ENCODE data around the gene CDC27.
A peak's percentile ranks its signal among the peaks of the same experiment; 100 is the strongest.
"Not testable (repeated sequence)": the region's sequence is repeated elsewhere in the genome, so short reads cannot be mapped to it uniquely, and the experiment has no call there.

CDC27 gene

DNA sequence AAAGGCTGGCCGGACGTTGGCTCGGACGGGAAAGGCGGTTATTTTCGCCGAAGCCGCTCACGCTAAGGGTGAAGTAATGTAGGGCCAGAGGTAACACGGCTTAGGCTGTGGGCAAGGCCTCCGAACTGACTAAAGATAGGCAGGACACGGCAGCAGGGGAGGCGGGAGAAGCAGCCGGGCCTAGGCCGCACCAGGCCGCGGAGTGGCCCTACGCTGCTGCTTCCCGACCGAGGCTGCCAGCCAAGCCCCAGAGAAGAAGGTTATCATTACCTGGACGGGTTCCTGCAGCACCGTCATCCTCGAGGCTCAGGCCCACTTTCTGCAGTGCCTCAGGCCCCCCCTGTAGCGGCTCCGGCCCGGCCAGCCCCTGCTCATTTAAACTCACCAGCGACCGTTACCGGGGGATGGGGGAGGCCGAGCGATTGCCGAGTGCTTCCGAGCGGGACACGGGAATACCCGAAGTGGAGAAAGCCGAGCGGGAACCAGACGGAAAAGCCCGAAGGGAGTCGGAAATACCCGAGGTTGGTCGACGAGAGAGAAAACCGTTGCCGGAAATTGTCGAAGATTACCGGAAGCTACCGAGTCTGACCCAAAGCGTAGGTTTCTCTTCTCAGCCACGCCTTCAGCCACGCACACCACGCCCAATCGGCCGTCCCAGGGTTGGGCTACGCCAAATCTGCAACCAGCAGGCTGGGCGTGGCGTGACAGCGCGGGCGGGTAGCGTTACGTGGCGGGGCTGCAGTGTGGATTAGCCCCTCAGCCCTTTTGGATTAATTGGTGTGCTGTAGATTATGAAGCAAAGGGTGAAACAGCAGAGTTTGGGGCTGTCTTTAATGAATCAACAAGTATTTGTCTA is at the start of gene CDC27:
Gene CDC27, minus strand, starts transcription at position 420 of the 856 bp plus-strand sequence. Its CDS starts 123 bp downstream, at position 297.
- DNase-seq = peak; percentile 100

- no peak for DNase-seq
Observed at GRCh38 chr17:47238321-47239010, 49.4 kb upstream of the CDC27 start.

- DNase-seq = no peak
Observed at GRCh38 chr17:47237841-47238240, 48.7 kb upstream of the CDC27 start.

- no peak for DNase-seq
Observed at GRCh38 chr17:47235923-47236322, 46.8 kb upstream of the CDC27 start.

DNA sequence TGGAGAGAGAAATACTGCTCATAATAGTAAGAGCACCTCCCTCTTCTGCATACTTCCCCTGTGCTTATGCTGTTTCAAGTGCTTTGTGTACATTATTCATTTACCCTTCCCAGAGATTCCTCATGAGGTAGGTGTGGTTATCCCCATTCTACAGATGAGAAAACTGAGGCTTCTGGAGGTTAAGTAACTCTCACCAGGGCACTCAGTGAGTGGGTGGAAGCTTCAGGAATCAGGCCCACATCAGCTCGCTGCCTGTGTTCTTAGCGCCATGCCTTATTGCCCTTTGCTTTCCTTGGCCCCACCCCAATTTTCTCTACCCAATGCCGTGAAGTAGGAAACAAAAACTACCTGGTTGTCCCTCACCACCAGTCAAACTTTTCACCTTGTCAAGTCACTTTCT is 46.4 kb upstream of the CDC27 start:
- DNase-seq = no peak

DNA sequence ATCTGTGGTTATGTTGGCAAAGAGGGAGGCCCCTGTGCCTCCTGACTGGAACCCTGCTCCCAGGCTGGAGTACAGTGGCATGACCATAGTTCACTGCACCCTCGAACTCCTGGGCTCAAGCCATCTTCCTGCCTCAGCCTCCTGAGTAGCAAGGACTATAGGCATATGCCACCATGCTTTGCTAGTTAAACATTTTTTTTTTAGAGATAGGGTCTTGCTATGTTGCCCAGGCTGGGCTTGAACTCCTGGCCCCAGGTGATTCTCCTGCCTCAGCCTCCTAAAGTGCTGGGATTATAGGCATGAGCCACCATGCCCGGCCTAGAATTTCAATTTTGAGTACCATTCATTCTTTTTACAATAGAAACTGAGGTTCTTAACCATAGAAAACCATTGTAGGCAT is 43.4 kb upstream of the CDC27 start:
- DNase-seq = no peak

DNA sequence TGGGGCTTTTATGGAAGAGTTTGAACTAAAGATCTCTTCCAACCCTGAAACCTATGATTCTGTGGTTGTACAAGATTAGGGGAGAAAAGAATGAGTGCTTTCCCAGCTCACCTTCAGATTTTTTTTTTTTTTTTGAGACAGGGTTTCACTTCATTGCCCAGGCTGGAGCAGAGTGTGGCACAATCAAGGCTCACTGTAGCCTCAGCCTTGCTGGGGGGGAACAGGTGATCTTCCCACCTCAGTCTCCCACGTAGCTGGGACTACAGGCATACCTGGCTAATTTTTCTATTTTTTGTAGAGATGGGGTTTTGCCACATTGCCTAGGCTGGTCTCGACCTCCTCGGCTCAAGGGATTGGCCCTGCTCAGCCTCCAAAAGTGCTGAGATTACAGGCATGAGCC is 42.8 kb upstream of the CDC27 start:
- no peak for DNase-seq

DNA sequence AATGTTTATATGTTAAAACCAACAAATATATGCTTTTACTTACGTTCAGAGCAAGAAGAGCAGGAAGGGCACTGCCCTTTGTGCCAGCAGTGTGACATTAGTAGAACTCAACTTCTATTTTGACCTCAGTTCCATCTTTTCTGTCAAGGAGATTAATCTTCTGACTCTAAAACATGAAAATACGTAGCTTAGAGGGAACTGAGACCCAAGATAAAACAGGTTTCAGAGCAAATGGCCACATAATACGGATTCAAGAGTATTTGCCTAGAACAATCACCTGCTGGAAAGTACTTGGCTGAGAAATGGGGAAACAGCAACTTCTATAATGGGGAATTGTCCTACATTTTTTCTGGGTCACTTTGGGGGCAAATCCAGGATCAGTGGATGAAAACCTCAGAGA is 42.2 kb upstream of the CDC27 start:
- no peak for DNase-seq

GRCh38 chr17:47230864-47231263 is 41.8 kb upstream of the CDC27 start:
- no peak for DNase-seq

DNA sequence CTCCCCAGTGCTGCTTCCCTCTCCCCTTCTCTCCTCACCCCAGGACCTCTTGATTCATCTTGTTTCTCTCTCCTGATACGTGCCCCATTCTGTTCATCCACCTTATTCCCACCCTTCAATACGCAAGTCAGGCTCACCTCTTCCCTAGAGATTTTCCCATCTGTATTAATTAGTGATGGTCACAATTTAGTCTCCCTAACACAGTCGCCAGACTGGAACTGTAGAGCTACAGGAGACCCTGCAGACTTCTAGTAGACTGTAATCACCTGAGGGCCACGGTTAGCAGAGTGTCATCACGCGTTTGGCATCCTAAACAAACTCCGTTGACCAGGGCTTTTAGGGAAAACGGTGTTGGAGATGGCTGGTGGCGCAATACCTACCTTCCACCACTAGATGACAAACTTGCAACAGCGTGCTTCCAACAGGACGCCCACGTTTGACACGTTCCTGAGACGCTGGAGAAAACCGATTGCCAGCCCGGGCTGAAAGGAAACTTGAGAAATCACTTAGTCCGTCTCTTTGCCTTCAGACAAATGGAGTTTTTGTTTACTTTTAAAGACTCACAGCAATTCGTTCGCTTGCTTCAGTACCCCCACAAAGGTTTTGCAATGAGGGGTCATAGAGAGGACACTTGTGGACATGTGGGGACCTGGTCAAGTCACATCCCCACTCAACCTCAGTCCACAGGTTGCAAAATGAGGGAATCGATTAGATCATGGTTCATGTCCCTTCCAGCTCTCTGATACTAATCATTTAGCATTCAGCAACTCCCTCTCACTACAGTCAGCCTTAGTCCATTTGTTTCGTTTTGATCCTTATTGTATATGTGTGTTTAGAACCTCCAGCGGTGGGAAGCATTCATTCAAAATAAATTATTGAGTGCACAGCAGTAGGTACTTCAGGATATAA is 40.7 kb upstream of the CDC27 start:
- DNase-seq = peak; percentile 91

- no peak for DNase-seq
Observed at GRCh38 chr17:47227862-47228261, 38.8 kb upstream of the CDC27 start.

GRCh38 chr17:47225911-47226688 is 37.0 kb upstream of the CDC27 start:
- DNase-seq = no peak

DNA sequence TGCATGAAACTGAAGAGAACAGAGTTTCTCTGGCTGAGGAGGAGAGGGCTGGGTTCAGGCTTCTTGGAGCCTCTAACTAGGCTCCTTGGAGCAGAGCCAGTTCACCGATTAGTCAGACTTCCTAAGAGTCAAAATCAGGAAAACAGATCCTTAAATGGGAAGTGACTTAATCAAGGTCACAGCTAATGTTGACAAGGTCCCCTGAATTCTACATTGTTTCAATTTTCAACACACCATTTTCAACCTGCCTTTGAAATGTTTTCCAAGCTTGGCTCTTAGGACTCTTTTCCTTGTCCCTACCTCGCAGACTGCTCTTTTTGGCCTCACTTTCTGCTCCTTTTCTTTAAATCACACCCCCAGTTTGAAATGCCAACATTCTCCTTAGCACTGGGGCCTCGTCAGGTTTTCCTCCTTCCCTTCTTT is 36.4 kb upstream of the CDC27 start:
- no peak for DNase-seq

GRCh38 chr17:47224966-47225365 is 35.9 kb upstream of the CDC27 start:
- DNase-seq = no peak

- not testable (repeated sequence) for DNase-seq
Observed at GRCh38 chr17:47224077-47224476, 35.0 kb upstream of the CDC27 start.

DNA sequence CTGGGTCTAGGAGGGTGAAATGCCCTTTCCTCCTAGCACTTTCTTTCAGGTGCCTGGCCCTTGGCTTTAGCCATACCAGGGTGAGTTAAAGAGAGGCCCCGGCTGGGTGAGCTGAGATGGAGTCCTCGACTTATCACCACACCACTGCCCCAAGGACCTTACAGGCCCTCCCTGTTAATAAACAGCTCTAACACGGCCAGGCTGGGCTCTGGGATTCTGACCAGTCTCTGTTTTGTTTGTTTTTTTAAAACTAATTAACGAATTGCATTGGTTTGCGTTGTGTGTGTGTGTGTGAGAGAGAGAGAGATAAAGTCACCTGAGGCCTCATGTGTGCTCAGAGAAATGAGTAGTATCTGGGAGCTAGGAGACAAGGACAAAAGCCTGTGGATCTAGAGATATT is 34.4 kb upstream of the CDC27 start:
- no peak for DNase-seq

DNA sequence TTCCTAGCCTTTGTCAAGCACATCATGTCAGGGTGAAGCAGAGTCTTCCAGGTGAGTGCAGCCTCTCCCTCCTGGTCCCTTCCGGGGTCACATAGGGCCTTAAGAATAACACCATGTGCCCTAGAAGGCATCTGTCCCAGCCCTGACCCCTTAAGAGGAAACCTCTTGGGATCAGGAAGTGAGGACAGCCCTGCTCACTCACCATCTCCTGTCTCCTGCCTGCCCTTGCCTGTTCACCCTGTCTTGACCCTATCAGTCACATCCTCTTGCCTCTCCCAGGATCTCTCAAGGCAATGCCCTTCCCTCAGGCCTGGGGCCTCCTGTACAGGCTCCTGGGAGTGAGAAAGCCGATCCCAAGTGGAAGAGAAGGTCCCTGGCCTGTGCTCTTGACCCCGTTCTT is 33.9 kb upstream of the CDC27 start:
- DNase-seq = no peak

GRCh38 chr17:47222047-47222446 is 33.0 kb upstream of the CDC27 start:
- DNase-seq = no peak

DNA sequence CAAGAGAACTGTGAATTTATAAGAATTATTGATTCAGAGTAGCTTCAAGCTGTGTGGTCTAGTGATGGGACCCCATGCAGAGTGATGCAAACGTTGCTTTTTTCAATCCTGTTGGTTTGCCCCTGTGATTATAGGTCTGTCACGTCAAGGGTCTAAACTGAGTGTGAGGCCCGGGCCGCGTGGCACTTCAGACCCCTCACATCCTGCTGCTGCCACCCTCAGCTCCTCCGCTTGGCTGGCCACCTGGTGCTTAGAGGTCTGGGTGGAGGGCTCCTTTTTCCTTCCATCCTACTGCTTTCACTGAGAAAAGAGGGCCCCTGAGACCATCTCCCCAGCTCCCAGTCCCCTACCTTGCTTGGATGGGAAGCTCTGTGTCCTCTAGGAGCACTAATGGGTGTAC is 32.1 kb upstream of the CDC27 start:
- DNase-seq = no peak

DNA sequence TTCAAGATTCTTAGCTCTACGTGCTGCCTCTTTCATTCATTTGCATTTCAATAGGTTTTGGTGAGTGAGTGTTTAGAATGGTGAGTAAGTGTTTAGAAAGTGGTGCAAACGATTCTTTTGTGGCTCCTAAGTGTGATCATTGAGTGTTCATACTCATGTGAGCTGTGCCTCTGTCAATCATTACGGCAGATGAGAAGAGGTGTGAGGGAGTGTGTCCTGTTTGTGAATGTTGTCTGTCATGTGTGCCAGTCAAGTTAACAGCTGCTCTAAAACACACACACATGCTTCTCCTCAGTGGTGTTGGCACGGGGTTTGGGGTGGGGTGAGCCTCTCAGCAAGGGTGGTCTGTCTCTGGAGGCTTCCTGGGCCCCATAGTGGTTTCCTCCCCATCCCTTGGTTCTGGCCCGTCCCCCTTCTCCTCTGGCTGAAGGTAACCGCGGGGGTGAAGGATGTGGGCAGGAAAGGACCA is 31.5 kb upstream of the CDC27 start:
- DNase-seq = no peak

- no peak for DNase-seq
Observed at GRCh38 chr17:47219621-47220475, 30.8 kb upstream of the CDC27 start.

Data from NCI-H82 (cell line).